AG08396 (cell line): ENCODE results near the gene TSG101.

Experiments
- DNase-seq: peaks from one replicate; pipeline ENCODE4 v3.0.0; 2012; ENCODE audit warnings: low spot score, mixed read lengths

TSG101 gene, protein sequence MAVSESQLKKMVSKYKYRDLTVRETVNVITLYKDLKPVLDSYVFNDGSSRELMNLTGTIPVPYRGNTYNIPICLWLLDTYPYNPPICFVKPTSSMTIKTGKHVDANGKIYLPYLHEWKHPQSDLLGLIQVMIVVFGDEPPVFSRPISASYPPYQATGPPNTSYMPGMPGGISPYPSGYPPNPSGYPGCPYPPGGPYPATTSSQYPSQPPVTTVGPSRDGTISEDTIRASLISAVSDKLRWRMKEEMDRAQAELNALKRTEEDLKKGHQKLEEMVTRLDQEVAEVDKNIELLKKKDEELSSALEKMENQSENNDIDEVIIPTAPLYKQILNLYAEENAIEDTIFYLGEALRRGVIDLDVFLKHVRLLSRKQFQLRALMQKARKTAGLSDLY

GRCh38 chr11:18526521-18527296 is at the start of gene TSG101:
TSS of gene TSG101 (minus strand) at chr11:18526942. CDS start at chr11:18526816, 126 bp downstream.
- peak; percentile 95 for DNase-seq

- DNase-seq, result no peak
Observed at GRCh38 chr11:18575361-18575760, 48.6 kb upstream of the TSG101 start.

- DNase-seq, result no peak
Observed at GRCh38 chr11:18567081-18567480, 40.3 kb upstream of the TSG101 start.

GRCh38 chr11:18566406-18566805 is 39.7 kb upstream of the TSG101 start:
- DNase-seq, result no peak

DNA sequence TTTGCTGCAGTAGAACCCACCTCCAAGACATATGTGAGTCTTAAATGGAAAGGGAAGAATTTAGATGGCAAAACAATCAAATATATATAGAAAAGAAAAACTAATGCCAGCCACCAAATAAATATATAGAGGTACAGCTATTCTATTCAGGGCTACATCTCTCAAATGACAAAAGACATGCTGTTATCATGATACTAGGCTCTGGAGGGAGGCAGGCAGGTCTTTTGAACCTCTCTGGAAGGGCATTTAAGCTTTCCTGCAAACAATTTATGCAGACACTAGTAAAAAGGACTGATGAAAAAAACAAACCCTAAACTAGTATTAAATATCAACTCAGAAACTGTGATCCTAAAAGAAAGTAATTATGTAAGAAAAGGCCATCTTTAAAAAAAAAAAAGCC is 37.4 kb upstream of the TSG101 start:
- no peak for DNase-seq

- no peak for DNase-seq
Observed at GRCh38 chr11:18563090-18563730, 36.5 kb upstream of the TSG101 start.

- DNase-seq, result no peak
Observed at GRCh38 chr11:18548001-18548400, 21.3 kb upstream of the TSG101 start.

GRCh38 chr11:18540207-18541009 is 13.7 kb upstream of the TSG101 start:
- no peak for DNase-seq

DNA sequence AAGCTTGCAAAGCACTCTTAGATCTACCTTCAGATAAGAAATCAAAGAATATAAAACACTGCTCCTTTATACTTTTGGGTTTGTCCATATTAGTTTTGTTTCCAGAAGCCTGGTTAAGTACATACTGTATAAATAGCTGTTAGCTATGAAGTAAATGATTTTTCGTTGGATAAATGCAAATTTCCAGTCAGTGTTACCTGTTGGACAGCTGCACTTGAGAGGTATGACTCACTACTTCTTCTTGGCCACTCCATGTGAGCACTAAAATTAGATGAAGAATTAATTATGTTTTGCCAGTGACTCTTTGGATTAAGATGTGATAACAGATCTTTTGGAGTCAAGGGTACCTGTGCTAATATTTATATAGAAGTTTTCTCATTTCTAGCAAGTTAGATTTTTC is 9.5 kb upstream of the TSG101 start:
- DNase-seq, result no peak

DNA sequence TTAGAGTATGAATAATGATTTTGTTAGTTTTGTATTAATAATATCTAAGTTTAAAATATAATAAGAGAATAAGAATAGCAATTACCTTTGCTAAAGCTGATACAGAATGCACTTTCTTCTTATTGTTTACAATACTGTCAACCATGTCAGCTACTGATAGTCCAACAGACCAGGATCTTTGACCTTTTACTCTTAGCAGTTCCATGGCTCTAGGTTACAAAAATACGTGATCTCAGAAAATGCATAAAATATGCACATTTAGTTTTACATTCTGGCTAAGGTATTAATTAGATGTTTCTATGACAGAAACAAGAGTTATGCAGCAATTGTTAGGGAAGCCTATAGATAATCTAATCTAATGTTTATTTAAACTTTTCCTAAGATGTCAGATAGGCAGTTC is 7.5 kb upstream of the TSG101 start:
- no peak for DNase-seq

GRCh38 chr11:18533365-18533764 is 6.6 kb upstream of the TSG101 start:
- no peak for DNase-seq

DNA sequence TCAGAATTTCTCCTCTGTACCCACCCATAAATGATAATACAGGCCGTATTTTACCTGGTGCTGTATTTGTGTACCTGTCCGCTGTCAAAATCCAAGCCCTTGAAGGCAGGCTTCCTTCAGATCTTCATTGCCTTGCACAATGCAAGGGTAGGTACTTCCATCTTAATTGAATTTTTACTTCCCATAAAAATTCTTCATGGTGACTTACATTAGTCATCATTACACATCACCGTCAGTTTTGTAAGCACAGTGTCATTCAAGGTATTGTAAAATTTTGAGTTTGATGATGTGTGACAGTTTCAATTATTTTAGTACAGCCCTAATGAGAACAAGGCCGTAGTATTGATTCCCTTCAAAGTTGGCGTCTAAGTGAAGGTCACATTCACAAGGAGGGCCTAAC is 770 bp upstream of the TSG101 start:
- peak; percentile 38 for DNase-seq

DNA sequence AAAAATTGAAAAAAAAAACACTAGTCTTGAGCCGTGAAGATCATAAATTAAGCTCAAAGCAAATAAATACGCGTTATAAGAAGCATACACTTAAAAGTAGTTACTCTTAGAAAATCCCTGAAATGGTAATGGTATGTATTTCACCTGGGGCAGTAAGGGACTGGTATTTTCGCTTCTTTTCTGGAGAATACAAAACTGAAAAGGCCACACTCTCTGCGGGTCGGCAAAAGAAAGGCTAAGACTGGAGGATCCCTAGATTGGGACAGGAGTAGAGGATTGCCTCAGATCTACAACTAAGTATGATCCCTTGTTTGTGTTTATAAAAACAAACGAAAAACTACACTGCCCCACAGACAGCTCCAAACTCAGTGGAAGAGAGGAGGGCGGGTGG is 617 bp downstream of the TSG101 start:
- no peak for DNase-seq

- no peak for DNase-seq
Observed at GRCh38 chr11:18524248-18524647, 2.5 kb downstream of the TSG101 start.

DNA sequence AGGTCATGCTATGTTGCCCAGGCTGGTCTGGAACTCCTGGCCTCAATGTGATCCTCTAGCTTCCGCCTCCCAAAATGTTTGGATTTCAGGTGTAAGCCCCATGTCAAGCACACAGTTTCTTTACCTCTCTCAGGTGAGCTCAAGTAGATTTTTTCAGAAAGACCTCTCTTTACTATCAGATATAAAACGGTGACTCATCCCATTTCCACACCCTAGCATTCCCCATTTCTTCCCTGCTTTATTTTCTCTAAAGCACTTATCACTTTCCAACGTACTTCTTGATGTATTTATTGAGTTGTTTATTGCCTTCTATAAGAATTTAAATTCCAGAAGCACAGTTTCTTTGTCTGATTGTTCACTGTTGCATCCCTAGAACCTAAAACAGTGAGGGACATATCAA is 3.7 kb downstream of the TSG101 start:
- DNase-seq, result no peak

DNA sequence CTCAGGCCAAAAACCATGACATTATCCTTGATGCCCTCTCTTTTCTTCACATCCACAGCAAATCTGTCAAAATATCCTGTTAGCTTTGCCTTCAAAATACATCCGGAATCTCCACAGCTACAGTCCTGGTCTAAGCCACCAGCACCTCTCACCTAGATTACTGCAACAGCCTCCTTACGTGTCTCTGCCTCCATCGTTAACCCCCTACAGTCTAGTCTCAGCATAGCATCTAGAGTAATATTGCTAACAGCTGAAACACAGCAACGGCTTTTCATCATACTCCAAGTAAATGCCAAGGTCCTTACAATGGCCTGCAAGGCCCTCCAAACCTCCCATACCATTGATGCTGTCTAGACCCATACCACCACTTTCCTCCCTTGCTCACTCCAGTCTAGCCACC is 4.4 kb downstream of the TSG101 start:
- DNase-seq, result peak; percentile 5

DNA sequence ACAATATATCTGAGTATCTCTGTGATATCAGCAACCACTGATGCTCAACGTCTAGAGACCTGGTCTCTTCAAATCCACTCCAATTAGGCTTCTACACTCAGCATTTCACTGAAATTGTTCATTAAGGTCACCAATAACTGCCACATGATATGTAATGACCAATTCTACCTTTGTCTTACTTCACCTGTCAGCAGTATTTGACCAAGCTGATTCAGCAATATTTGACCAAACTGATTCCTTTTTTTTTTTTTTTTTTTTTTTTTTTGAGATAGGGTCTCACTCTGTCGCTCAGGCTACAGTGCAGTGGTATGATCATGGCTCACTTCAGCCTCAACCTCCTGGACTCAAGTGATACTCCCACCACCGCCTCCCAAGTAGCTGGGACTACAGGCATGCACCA is 5.6 kb downstream of the TSG101 start:
- no peak for DNase-seq

GRCh38 chr11:18502352-18502751 is 24.4 kb downstream of the TSG101 start:
- no peak for DNase-seq

- DNase-seq, result no peak
Observed at GRCh38 chr11:18501629-18502028, 25.1 kb downstream of the TSG101 start.

DNA sequence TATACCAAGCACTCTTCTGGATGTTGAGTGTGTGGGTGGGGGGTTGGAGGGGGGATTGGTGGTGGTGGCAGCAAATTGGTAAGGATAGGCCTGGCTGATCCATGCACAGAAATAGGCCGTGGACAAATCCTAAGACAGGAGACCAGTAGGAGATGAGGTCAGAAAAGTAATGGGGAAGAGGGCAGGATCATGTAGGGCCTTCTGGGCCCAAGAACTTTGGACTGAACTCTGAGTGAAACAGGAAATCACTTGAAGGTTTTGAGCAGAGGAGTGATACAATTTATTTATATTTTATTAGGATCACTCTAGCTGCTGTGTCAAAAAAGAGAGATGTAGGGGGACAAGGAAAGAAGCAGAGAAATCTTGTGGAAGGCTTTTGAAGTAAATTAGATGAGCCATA is 28.7 kb downstream of the TSG101 start:
- no peak for DNase-seq

DNA sequence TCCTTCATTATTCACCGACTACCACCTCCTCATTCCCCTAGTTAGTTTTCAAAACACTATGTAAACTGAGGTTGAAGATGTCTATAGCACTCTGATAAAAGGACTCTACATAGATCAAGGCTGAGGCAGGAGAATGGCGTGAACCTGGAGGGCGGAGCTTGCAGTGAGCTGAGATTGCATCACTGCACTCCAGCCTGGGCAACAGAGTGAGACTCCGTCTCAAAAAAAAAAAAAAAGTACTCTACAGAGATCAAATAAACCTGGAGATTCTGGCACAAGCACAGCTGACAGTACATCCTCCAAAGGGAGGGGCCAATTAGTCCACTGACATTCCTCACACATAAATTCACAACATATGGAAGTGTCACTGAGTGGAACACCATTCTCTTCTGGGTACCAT is 31.0 kb downstream of the TSG101 start:
- DNase-seq, result no peak

GRCh38 chr11:18495271-18495670 is 31.5 kb downstream of the TSG101 start:
- DNase-seq, result no peak
